WTC11 (cell line): ENCODE measurements around the gene NR5A1. TPM values are rescaled to one million over a fixed set of nuclear protein-coding genes. Genes with fewer than 3 reads are reported as not detected.

ENCODE experiments used
- ATAC-seq: fragments of 200-7000 bp; cut with Tn5 transposase; 2 replicates; pipeline ENCODE4 v1.10.0; 2021; ENCODE audit warnings: mild to moderate bottlenecking, moderate library complexity
- CTCF ChIA-PET: fragments of 300-600 bp; sonication (Branson Sonifier 250); formaldehyde crosslinking; loops from one replicate; lab custom pipeline; 2021; ENCODE audit warnings: antibody characterized with exemption; lab: Charles Lee
- POLR2A ChIA-PET: fragments of 350-600 bp; sonication (Branson Sonifier 250); formaldehyde crosslinking; loops from one replicate; lab custom pipeline; 2021; ENCODE audit warnings: antibody characterized with exemption; lab: Charles Lee
- DNase-seq: peaks from one replicate; pipeline ENCODE4 v3.0.0; 2021; ENCODE audit warnings: low spot score
- H3K27ac Mint-ChIP-seq: 2 replicates; pipeline ENCODE4 v1.8.0; 2021; ENCODE audit warnings: mixed read lengths
- H3K27me3 Mint-ChIP-seq: 2 replicates; pipeline ENCODE4 v1.8.0; 2021; ENCODE audit warnings: low read depth, mild to moderate bottlenecking, moderate library complexity, mixed read lengths
- H3K36me3 Mint-ChIP-seq: 2 replicates; pipeline ENCODE4 v1.8.0; 2021; ENCODE audit warnings: mixed read lengths
- H3K4me1 Mint-ChIP-seq: 2 replicates; pipeline ENCODE4 v1.8.0; 2022; ENCODE audit warnings: mixed read lengths
- H3K4me3 Mint-ChIP-seq: 2 replicates; pipeline ENCODE4 v1.8.0; 2021; ENCODE audit warnings: mild to moderate bottlenecking, moderate library complexity, mixed read lengths
- H3K9me3 Mint-ChIP-seq: 2 replicates; pipeline ENCODE4 v1.8.0; 2021; ENCODE audit warnings: mixed read lengths
- ARID4B ChIP-seq: sonication (generic); formaldehyde crosslinking; IDR thresholded peaks from 2 replicates; pipeline ENCODE4 v1.8.0; 2023; ENCODE audit warnings: missing genetic modification reagents, mild to moderate bottlenecking, borderline replicate concordance
- GABPB1 ChIP-seq: sonication (generic); formaldehyde crosslinking; IDR thresholded peaks from 2 replicates; pipeline ENCODE4 v1.8.1; 2023; ENCODE audit warnings: mild to moderate bottlenecking, missing genetic modification reagents
- GTF2I ChIP-seq: fragments of 250-450 bp; sonication (Bioruptor Pico); conservative IDR thresholded peaks from 2 replicates; pipeline ENCODE4 v1.4.0; 2021; ENCODE audit warnings: mild to moderate bottlenecking
- HMGA2 ChIP-seq: fragments of 250-450 bp; sonication (Bioruptor Pico); IDR thresholded peaks from 2 replicates; pipeline ENCODE4 v1.4.0; 2021; ENCODE audit warnings: mild to moderate bottlenecking, moderate library complexity
- JAZF1 ChIP-seq: fragments of 250-450 bp; sonication (Bioruptor Pico); IDR thresholded peaks from 2 replicates; pipeline ENCODE4 v1.9.0; 2021; ENCODE audit warnings: moderate library complexity, mild to moderate bottlenecking, inconsistent platforms
- NR3C1 ChIP-seq: sonication (generic); formaldehyde crosslinking; conservative IDR thresholded peaks from 2 replicates; pipeline ENCODE4 v1.8.1; 2023; ENCODE audit warnings: low read depth, mild to moderate bottlenecking, missing genetic modification reagents
- PRRX2 ChIP-seq: fragments of 250-450 bp; sonication (Bioruptor Pico); IDR thresholded peaks from 2 replicates; pipeline ENCODE4 v1.8.0; 2021; ENCODE audit warnings: mild to moderate bottlenecking
- RELA ChIP-seq: sonication (generic); formaldehyde crosslinking; IDR thresholded peaks from 2 replicates; pipeline ENCODE4 v1.8.1; 2022; ENCODE audit warnings: missing genetic modification reagents, mild to moderate bottlenecking, borderline replicate concordance
- ZNF425 ChIP-seq: fragments of 250-450 bp; sonication (Bioruptor Pico); conservative IDR thresholded peaks from 2 replicates; pipeline ENCODE4 v1.9.0; 2021; ENCODE audit warnings: mild to moderate bottlenecking
- ZNF671 ChIP-seq: fragments of 250-450 bp; sonication (Bioruptor Pico); IDR thresholded peaks from 2 replicates; pipeline ENCODE4 v1.8.0; 2021; ENCODE audit warnings: mild to moderate bottlenecking
- total RNA-seq: library from RNA; stranded (reverse); gene quantifications from 3 replicates; pipeline ENCODE4 v1.2.3, GENCODE V29; 2021
- TF ChIP-seq, protein P1 (sequence below): fragments of 250-450 bp; sonication (Bioruptor Pico); IDR thresholded peaks from 2 replicates; pipeline ENCODE4 v2.1.2; 2022; ENCODE audit warnings: mild to moderate bottlenecking, moderate library complexity

The NR5A1 gene
- total RNA-seq, 1 experiment from 2014 or later: 0.77 TPM

- TF ChIP-seq ZNF425 (CRISPR knock-in tag) (no peak), ZNF671 (CRISPR knock-in tag) (no peak)
- TF ChIP-seq, protein P1, sequence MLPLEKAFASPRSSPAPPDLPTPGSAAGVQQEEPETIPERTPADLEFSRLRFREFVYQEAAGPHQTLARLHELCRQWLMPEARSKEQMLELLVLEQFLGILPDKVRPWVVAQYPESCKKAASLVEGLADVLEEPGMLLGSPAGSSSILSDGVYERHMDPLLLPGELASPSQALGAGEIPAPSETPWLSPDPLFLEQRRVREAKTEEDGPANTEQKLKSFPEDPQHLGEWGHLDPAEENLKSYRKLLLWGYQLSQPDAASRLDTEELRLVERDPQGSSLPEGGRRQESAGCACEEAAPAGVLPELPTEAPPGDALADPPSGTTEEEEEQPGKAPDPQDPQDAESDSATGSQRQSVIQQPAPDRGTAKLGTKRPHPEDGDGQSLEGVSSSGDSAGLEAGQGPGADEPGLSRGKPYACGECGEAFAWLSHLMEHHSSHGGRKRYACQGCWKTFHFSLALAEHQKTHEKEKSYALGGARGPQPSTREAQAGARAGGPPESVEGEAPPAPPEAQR (CRISPR knock-in tag): no peak
- TF ChIP-seq, all 79 proteins: peak for 0
Observed at GRCh38 chr9:124458441-124458840, 48.8 kb downstream of the NR5A1 start (continued).

DNA sequence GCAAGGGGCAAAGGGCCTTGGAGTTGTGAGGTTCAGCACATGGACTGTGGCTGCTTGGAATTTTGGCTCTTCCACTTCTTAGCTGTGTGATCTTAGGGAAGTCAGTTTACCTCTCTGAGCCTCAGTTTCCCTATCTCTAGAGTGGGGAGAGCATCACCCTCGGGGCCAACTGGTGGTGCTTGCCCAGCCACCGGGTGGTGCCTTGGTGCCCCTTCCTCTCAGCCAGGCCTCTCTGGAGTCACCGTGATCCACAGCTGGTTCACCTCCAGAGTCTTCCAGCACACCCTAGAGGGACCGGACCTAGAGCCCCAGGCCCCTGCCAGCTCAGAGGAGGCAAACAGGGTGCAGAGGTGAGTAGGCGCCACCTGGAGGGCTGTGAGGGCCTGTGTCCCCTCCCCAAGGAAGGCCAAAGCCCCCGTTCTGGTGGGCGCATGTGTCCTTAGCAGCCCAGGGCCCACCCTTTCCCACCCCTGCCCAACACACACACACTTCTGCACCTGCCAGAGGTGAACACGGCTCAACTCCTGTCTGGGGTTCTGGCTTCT is 49.2 kb downstream of the NR5A1 start:
- ATAC-seq (peak; percentile 26; the same call in 1 of the 2 replicates), DNase-seq (no peak)
- no peak overlapping the region for H3K27ac Mint-ChIP-seq
- H3K4me3 Mint-ChIP-seq: no peak overlapping the region
- H3K9me3 Mint-ChIP-seq: peaks cover 6% of the 10 kb centered on the region
- peaks cover 9% of the 10 kb centered on the region for H3K4me1 Mint-ChIP-seq
- H3K36me3 Mint-ChIP-seq: no peaks in the 10 kb centered on the region
- CTCF ChIA-PET: interaction anchor here (0.8 to 1.6 kb wide), 5 partner anchors 39 to 79 kb away, joined by 3 to 9 read pairs (median 3); no protein-coding TSS in a partner anchor
- H3K27me3 Mint-ChIP-seq: peaks cover 6% of the 10 kb centered on the region
- TF ChIP-seq NR3C1 (CRISPR knock-in tag) (no peak), PRRX2 (CRISPR knock-in tag) (no peak), ARID4B (CRISPR knock-in tag) (no peak)
- TF ChIP-seq, all 79 proteins: peak for 0
- POLR2A ChIA-PET: no interaction called here

- Mint-ChIP-seq H3K4me1 (peaks cover 9% of the 10 kb centered on the region), H3K4me3 (no peak overlapping the region), H3K36me3 (no peaks in the 10 kb centered on the region), H3K27ac (0 out of 2 replicates have a peak overlapping the region, but pooled peaks have one; percentile 2), H3K27me3 (peaks cover 13% of the 10 kb centered on the region), H3K9me3 (peaks cover 6% of the 10 kb centered on the region)
- ChIA-PET POLR2A (no interaction called here), CTCF (interaction anchor here (0.8 to 1.6 kb wide), 5 partner anchors 39 to 80 kb away, joined by 3 to 9 read pairs (median 3); no protein-coding TSS in a partner anchor)
- TF ChIP-seq RELA (CRISPR knock-in tag) (no peak), GABPB1 (CRISPR knock-in tag) (no peak), GTF2I (CRISPR knock-in tag) (0 out of 2 replicates have a peak, but pooled peaks have one; percentile 13), HMGA2 (CRISPR knock-in tag) (no peak), JAZF1 (CRISPR knock-in tag) (no peak)
- ATAC-seq (no peak), DNase-seq (no peak)
Observed at GRCh38 chr9:124457079-124457886, 49.9 kb downstream of the NR5A1 start.
